Measurements from ENCODE around the gene SCNN1A.

Gene SCNN1A

GRCh38 chr12:6301721-6302120 is 73.6 kb downstream of the SCNN1A start:
- TF ChIP-seq FOXP2 (optimal IDR thresholded peaks at IDR 0.05; ENCODE audit: borderline replicate concordance, extremely low read depth, extremely low read length, insufficient read depth), result no peak
- TF ChIP-seq REST (IDR thresholded peaks at IDR 0.05; ENCODE audit: insufficient read depth in 1 of 2, low read depth in 2 of 2, low read length in 2 of 2), result no peak
- no peak for TF ChIP-seq TAF1 (IDR thresholded peaks at IDR 0.05; ENCODE audit: borderline replicate concordance, insufficient read depth, low read length)
- TF ChIP-seq POLR2AphosphoS5 (IDR thresholded peaks at IDR 0.05; ENCODE audit: low read depth, low read length), result no peak
- TF ChIP-seq SIN3A (IDR thresholded peaks at IDR 0.05; ENCODE audit: borderline replicate concordance, insufficient read depth, low read length), result no peak

GRCh38 chr12:6297170-6297569 is 78.2 kb downstream of the SCNN1A start:
- TF ChIP-seq REST (IDR thresholded peaks at IDR 0.05; ENCODE audit: insufficient read depth in 1 of 2, low read depth in 2 of 2, low read length in 2 of 2) (no peak), SIN3A (IDR thresholded peaks at IDR 0.05; ENCODE audit: borderline replicate concordance, insufficient read depth, low read length) (no peak), TAF1 (IDR thresholded peaks at IDR 0.05; ENCODE audit: borderline replicate concordance, insufficient read depth, low read length) (no peak), FOXP2 (optimal IDR thresholded peaks at IDR 0.05; ENCODE audit: borderline replicate concordance, extremely low read depth, extremely low read length, insufficient read depth) (no peak), POLR2AphosphoS5 (IDR thresholded peaks at IDR 0.05; ENCODE audit: low read depth, low read length) (no peak)

Measured in PFSK-1 (cell line).